Glomerular visceral epithelial cell (primary cell): ENCODE results near the gene PRRC2C.

Source experiments
- DNase-seq: peaks from one replicate; pipeline ENCODE4 v3.0.0-alpha.2; 2016; ENCODE audit errors: extremely low spot score

Gene PRRC2C

DNA sequence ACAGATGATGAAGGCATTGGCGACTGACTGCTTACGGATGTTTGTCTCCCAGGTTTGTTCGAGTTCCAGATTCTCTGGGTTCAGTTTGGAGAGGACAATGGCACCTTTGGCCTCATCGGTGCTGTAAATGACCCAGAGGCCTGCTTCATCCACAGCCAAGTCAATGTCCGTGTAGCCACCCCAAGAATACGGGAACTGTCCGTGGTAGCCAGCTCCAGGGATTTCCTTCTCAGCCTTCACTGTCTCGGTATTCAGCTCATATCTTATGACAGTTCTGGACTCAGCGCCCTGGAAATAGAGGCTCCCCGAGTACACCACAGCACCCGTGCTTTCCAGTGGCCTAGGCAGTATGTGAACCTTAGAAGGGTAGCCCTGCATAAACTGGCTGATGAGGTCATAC, 150.8 kb downstream of the PRRC2C start:
- DNase-seq: no peak

DNA sequence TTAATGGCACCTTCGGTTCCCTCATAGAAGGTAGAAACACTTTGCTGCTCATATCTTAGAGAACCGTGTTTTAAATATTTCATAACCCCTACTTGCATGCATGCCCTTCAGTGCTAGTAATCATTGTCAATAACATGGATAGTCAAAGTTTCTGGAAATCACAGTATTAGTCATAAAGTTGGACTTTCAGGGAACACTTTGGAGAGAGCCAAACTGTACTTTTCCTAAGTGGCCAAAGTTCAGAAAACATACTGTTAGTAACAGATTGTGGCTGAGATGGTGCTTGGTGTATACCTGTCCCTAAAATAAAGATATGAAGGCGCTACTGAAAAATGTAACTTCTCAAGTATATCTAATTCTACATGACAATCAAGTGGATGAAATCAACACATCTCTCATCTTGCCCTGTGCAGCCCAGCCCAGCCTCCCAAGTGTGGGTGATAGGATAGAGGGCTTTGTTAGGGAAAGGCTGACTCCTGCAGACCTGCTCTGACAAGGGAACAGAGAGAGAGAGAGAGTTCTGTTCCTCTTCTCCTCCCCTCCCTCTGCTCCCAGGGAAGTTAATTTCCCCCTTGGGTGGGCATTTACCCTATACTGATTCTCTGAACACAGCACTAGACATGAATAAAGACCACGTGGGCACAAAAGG, 152.7 kb downstream of the PRRC2C start:
- DNase-seq: no peak

DNA sequence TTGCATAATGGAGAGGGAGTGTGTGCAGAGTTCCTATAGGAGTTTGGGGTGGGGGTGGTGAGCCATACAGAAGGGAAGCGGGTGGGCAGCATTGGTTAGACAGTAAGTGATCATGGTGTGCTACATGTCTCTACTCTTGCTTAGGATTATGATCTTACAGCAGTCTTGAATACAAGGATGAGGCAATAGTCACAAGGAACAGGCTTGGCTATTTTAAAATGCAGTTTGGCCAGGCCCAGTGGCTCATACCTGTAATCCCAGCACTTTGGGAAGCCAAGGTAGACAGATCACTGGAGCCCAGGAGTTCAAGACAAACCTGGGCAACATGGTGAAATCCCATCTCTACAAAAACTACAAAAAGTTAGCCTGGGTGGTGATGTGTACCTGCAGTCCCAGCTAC, 154.9 kb downstream of the PRRC2C start:
- no peak for DNase-seq

DNA sequence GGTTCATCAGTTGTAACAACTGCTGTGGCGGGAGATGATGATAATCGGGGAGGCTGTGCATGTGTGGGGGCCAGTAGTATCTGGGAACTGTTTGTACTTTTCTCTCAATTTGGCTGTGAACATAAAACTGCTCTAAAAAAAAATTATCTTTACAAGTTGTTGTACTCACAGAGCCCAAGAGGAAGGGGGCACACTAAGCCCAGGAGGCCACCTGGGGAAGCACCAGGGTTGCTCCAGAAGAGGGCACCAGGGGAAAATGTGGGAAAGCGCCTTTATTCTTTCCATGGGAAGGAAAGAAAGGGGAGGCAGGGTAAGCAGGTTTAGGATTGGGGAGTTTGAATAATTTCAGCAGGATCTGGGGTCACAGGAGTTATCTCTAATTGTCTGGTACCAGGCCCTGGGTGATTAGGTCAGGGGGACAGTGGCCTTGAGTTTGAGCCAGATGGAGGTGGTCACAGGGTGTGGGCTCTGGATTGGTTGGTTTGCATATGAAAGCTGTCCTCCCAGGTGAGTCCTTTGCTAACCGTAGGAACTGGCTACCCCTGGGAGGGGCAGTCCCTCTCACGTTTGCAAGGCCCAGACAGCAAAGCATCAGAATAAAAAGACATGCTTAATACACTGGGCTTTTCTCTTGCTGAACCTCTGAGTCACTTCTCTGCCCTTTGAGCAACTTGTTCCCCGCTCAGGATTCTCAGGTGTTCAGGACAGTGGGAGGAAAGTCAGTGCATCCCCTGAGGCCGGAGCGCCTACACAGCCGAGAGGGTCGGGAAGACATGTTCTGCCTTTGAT, 155.9 kb downstream of the PRRC2C start:
- no peak for DNase-seq

DNA sequence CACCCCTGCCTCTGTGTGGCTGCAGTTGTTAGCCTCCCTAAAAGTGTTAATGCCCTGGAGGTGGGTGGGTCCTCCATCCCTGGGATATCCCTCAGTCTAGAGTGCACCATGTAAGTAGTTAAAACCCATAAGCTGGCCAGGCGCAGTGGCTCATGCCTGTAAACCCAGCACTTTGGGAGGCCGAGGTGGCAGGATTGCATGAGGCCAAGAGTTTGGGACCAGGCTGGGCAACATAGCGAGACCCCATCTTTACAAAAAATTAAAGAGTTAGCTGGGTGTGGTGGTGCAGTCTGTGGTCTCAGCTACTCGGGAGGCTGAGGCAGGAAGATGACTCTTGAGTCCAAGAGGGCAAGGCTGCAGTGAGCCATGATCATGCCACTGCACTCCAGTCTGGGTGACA, 156.9 kb downstream of the PRRC2C start:
- no peak for DNase-seq
